ENCODE data around the gene THSD4.

THSD4 gene

GRCh38 chr15:71596672-71597071 lies 481.4 kb downstream of the THSD4 start:
- H3K27me3 ChIP-seq (ENCODE audit: insufficient read depth, low read depth, severe bottlenecking) = no peaks in the 10 kb centered on the region
- no peak overlapping the region for H3K27ac ChIP-seq
- H3K4me3 ChIP-seq (ENCODE audit: low read depth, low read length) = no peak overlapping the region
- no peak for DNase-seq
- no peak for TF ChIP-seq CTCF (IDR thresholded peaks at IDR 0.05; ENCODE audit: low read depth, low read length)
- peaks cover 2% of the 10 kb centered on the region for H3K9me3 ChIP-seq (ENCODE audit: severe bottlenecking)
- H3K36me3 ChIP-seq = no peaks in the 10 kb centered on the region

GRCh38 chr15:71597126-71597525 lies 481.9 kb downstream of the THSD4 start:
- no peak for TF ChIP-seq CTCF (IDR thresholded peaks at IDR 0.05; ENCODE audit: low read depth, low read length)
- H3K27me3 ChIP-seq (ENCODE audit: insufficient read depth, low read depth, severe bottlenecking) = no peaks in the 10 kb centered on the region
- no peak overlapping the region for H3K4me3 ChIP-seq (ENCODE audit: low read depth, low read length)
- H3K36me3 ChIP-seq = no peaks in the 10 kb centered on the region
- peaks cover 2% of the 10 kb centered on the region for H3K9me3 ChIP-seq (ENCODE audit: severe bottlenecking)
- no peak overlapping the region for H3K27ac ChIP-seq
- DNase-seq = no peak

- no peak for DNase-seq
- Histone ChIP-seq H3K27ac (no peak overlapping the region), H3K27me3 (ENCODE audit: insufficient read depth, low read depth, severe bottlenecking) (no peaks in the 10 kb centered on the region), H3K9me3 (ENCODE audit: severe bottlenecking) (peaks cover 2% of the 10 kb centered on the region), H3K4me3 (ENCODE audit: low read depth, low read length) (no peak overlapping the region), H3K36me3 (no peaks in the 10 kb centered on the region)
- TF ChIP-seq CTCF (IDR thresholded peaks at IDR 0.05; ENCODE audit: low read depth, low read length) = no peak
Measured at GRCh38 chr15:71597637-71598036, 482.4 kb downstream of the THSD4 start.

GRCh38 chr15:71598741-71599140 lies 483.5 kb downstream of the THSD4 start:
- no peak for TF ChIP-seq CTCF (IDR thresholded peaks at IDR 0.05; ENCODE audit: low read depth, low read length)
- Histone ChIP-seq H3K4me3 (ENCODE audit: low read depth, low read length) (no peak overlapping the region), H3K9me3 (ENCODE audit: severe bottlenecking) (peaks cover 2% of the 10 kb centered on the region), H3K27ac (no peak overlapping the region), H3K27me3 (ENCODE audit: insufficient read depth, low read depth, severe bottlenecking) (no peaks in the 10 kb centered on the region), H3K36me3 (no peaks in the 10 kb centered on the region)
- no peak for DNase-seq

- Histone ChIP-seq H3K4me3 (ENCODE audit: low read depth, low read length) (no peak overlapping the region), H3K9me3 (ENCODE audit: severe bottlenecking) (peaks cover 2% of the 10 kb centered on the region), H3K36me3 (no peaks in the 10 kb centered on the region), H3K27me3 (ENCODE audit: insufficient read depth, low read depth, severe bottlenecking) (no peaks in the 10 kb centered on the region), H3K27ac (no peak overlapping the region)
- DNase-seq = no peak
- no peak for TF ChIP-seq CTCF (IDR thresholded peaks at IDR 0.05; ENCODE audit: low read depth, low read length)
Measured at GRCh38 chr15:71599418-71600151, 484.3 kb downstream of the THSD4 start.

GRCh38 chr15:71600237-71600636 lies 485.0 kb downstream of the THSD4 start:
- H3K9me3 ChIP-seq (ENCODE audit: severe bottlenecking) = peaks cover 2% of the 10 kb centered on the region
- H3K27ac ChIP-seq = no peak overlapping the region
- DNase-seq = no peak
- no peaks in the 10 kb centered on the region for H3K36me3 ChIP-seq
- TF ChIP-seq CTCF (IDR thresholded peaks at IDR 0.05; ENCODE audit: low read depth, low read length) = no peak
- no peak overlapping the region for H3K4me3 ChIP-seq (ENCODE audit: low read depth, low read length)
- no peaks in the 10 kb centered on the region for H3K27me3 ChIP-seq (ENCODE audit: insufficient read depth, low read depth, severe bottlenecking)
